Gastroesophageal sphincter (tissue), 4 donors: ENCODE results near the gene DGKI. TPM values are rescaled to one million over a fixed set of nuclear protein-coding genes. Genes with fewer than 3 reads are reported as not detected.
A peak's percentile ranks its signal among the peaks of the same experiment; 100 is the strongest.

Experiments
- ATAC-seq: fragments of 150-250 bp; one replicate; pipeline ENCODE4 v1.9.1; 2016; ENCODE audit warnings: mild to moderate bottlenecking, moderate library complexity
- H3K27ac ChIP-seq, 4 donors: fragments of 200-600 bp; sonication (generic) in 3 of 4; 1 replicate in 3 of 4; 2 replicates in 1 of 4; pipeline ENCODE4 v1.5.1; 2016 to 2019
- H3K27me3 ChIP-seq: fragments of 200-600 bp; sonication (generic); one replicate; pipeline ENCODE4 v1.5.1; 2019
- H3K36me3 ChIP-seq, 2 donors: fragments of 200-600 bp; sonication (generic); one replicate each; pipeline ENCODE4 v1.5.1; 2019; ENCODE audit warnings: control low read depth in 1 of 2
- H3K4me1 ChIP-seq, 3 donors: fragments of 200-600 bp; sonication (generic); 1 replicate in 2 of 3; 2 replicates in 1 of 3; pipeline ENCODE4 v1.5.1; 2016 to 2019; ENCODE audit warnings: control low read depth in 2 of 3
- H3K4me3 ChIP-seq, 2 donors: fragments of 200-600 bp; sonication (generic); one replicate each; pipeline ENCODE4 v1.5.1; 2019; ENCODE audit warnings: mild to moderate bottlenecking in 1 of 2, moderate library complexity in 1 of 2
- H3K9me3 ChIP-seq, 3 donors: fragments of 200-600 bp; sonication (generic); one replicate each; pipeline ENCODE4 v1.5.1; 2017 to 2019; ENCODE audit warnings: control low read depth in 2 of 3
- CTCF ChIP-seq, 4 experiments: fragments of 200-600 bp in 2 of 4; fragments of 450-650 bp in 2 of 4; sonication (generic) in 1 of 4; IDR thresholded peaks; one replicate each; pipeline ENCODE4 v1.5.1; 2017 to 2019; ENCODE audit warnings: antibody characterized with exemption in 4 of 4, mild to moderate bottlenecking in 2 of 4, moderate library complexity in 2 of 4
- EP300 ChIP-seq: sonication (generic); formaldehyde crosslinking; IDR thresholded peaks from one replicate; pipeline ENCODE4 v1.6.1; 2017; ENCODE audit warnings: antibody characterized with exemption, mild to moderate bottlenecking
- POLR2A ChIP-seq, 2 donors: fragments of 450-650 bp; IDR thresholded peaks; one replicate each; pipeline ENCODE4 v1.6.1; 2017; ENCODE audit warnings: antibody characterized with exemption in 2 of 2, mild to moderate bottlenecking in 2 of 2, moderate library complexity in 1 of 2
- POLR2AphosphoS5 ChIP-seq: sonication (generic); formaldehyde crosslinking; IDR thresholded peaks from one replicate; pipeline ENCODE4 v1.6.1; 2017; ENCODE audit warnings: antibody characterized with exemption
- WGBS, 2 donors: methylation state at CpG; one replicate each; pipeline ENCODE4 v1.1.5; 2018; ENCODE audit warnings: low coverage in 1 of 2; 5-methylcytosine and 5-hydroxymethylcytosine counted together
- total RNA-seq, 4 donors: library from RNA; depleted of rRNA; stranded (reverse); fragments of >200 nt; gene quantifications; one replicate each; pipeline ENCODE4 v1.1.0, GENCODE V29; 2016

The DGKI gene
- total RNA-seq, 4 donors from 2014 or later, result 0.27 to 4.8 (median 3.2) TPM

DNA sequence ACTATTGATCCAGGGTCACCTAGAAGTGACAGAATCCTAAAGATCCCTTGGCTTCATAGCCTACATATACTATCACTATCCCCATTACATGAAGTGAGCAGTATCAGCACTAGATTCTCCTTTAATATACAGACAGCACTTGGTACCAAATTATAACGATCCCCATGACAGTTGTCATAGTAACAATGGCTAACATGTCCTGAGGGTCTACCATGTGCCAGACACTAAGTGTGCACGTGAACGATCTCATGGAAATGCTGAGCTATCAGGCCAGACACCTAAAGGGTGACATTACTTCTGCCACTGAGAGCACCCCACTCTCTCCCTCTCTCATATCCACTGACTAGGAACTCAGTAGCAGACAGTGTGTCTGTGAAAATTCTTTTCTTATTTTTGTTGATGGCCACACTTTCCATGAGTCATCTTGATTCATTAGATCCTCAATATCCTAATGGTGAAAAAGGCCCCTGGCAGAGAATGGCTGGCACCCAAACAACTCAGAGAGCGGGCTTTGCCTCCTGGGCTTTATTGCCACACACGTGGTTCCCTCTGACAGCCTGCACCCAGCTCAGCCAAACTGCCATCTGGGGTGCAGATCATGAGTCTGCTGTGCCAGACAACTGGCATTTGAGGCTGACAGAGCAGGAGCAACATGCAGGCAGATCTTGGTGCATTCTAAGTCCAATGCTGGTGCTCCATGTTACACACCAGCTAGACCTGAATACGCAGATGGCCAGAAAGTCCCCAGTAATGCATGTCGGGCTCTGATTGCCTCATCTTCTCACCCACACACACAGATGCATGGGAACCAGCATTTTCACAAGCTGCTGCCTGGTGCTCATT, 176.3 kb downstream of the DGKI start:
- Histone ChIP-seq H3K4me3 (no peak overlapping the region), H3K27me3 (no peaks in the 10 kb centered on the region), H3K36me3 (no peaks in the 10 kb centered on the region), H3K4me1 (no peaks in the 10 kb centered on the region), H3K27ac (no peak overlapping the region), H3K9me3 (no peaks in the 10 kb centered on the region)
- 71 to 77% methylated on average over 5 to 6 of the region's 7 CpGs for WGBS, 2 donors
- TF ChIP-seq EP300, result no peak
- TF ChIP-seq CTCF (IDR thresholded peaks at IDR 0.05), result no peak
- TF ChIP-seq POLR2A (IDR thresholded peaks at IDR 0.05), result no peak
- no peak for TF ChIP-seq POLR2AphosphoS5
- ATAC-seq, result no peak

DNA sequence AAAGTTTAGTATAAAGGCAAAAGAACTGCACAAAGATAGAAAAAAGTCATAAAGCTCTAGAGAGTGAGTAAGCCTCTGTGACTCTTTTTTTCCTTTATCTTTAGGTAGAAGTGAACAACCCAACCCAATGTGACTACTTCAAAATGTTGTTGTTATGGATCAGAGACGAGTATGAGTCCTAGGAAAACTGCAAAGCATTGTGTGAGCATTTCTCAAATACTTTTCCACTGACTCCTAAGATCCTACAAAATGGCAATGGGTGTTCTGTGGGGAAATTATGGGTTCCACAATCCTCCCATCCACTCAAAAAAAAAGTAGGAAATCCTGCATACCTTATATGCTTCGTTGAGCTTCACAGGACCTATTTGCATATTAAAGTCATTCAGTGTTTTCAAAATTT, 177.1 kb downstream of the DGKI start:
- Histone ChIP-seq H3K27ac (no peak overlapping the region), H3K4me1 (no peaks in the 10 kb centered on the region), H3K9me3 (no peaks in the 10 kb centered on the region), H3K27me3 (no peaks in the 10 kb centered on the region), H3K36me3 (no peaks in the 10 kb centered on the region), H3K4me3 (no peak overlapping the region)
- 50% methylated on average over 2 of the region's 2 CpGs for WGBS, 2 donors
- no peak for ATAC-seq
- no peak for TF ChIP-seq EP300
- TF ChIP-seq CTCF (IDR thresholded peaks at IDR 0.05), result no peak
- no peak for TF ChIP-seq POLR2A (IDR thresholded peaks at IDR 0.05)
- no peak for TF ChIP-seq POLR2AphosphoS5

DNA sequence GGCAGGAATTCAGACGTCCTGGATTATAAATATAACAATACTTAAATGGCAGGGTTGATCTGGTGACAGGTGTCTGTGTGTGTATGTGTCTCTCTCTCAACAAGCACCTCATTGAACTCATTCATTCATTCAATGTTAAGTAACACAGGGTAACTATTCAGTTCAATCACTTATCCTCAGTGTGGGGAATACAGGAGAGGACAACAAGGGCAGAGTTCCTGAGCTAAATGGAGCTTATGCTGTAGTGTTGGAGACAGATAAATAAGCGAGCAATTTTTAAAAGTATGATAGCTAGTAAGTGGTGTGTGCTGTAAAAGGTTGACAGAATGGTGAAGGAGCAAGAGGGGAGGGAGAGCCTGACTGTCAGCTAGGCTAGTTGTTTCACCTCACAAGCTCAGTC, 178.4 kb downstream of the DGKI start:
- no peak for ATAC-seq
- Histone ChIP-seq H3K4me1 (no peaks in the 10 kb centered on the region), H3K4me3 (no peak overlapping the region), H3K9me3 (no peaks in the 10 kb centered on the region), H3K36me3 (no peaks in the 10 kb centered on the region), H3K27ac (no peak overlapping the region), H3K27me3 (no peaks in the 10 kb centered on the region)
- 31 to 37% methylated on average over 2 of the region's 2 CpGs for WGBS, 2 donors
- TF ChIP-seq POLR2A (IDR thresholded peaks at IDR 0.05), result no peak
- no peak for TF ChIP-seq POLR2AphosphoS5
- TF ChIP-seq CTCF (IDR thresholded peaks at IDR 0.05), result no peak
- no peak for TF ChIP-seq EP300

DNA sequence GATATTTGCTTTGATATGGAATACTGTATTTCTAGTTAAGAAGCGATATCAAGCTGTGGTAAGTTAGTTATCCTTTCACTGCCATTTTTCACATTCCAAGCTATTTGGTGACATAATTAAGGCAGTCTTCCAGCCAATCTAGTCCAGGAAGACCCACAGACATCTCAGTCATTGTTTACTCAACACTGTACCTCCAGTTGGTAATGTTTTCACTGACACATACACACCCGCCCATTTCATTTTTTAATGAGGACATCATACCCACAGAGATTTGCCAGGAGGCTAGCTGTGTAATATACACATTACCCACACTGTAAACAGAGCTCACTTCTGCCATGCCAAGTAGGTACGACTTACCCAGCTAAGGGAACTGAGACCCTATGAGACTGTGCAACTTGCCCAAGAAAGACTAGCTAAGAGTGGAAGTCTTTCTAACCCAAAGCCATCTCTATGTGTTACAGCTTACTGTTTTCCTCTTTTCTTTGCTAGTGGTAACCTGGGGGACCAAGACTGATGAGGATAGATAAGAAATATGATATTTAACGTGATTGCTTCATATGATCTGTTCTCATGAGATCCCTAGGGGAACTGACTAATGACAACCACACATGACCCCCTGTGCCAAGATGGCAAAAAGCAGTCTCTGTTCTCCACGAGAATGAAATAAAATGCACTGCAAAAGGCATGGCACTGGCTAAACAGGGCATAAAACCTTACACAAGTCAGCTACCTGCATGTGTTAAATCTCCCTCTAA, 179.0 kb downstream of the DGKI start:
- Histone ChIP-seq H3K4me3 (no peak overlapping the region), H3K27ac (no peak overlapping the region), H3K4me1 (no peaks in the 10 kb centered on the region), H3K27me3 (no peaks in the 10 kb centered on the region), H3K36me3 (no peaks in the 10 kb centered on the region), H3K9me3 (no peaks in the 10 kb centered on the region)
- peak; percentile 25 for ATAC-seq
- TF ChIP-seq EP300, result no peak
- TF ChIP-seq POLR2A (IDR thresholded peaks at IDR 0.05), result no peak
- no peak for TF ChIP-seq POLR2AphosphoS5
- TF ChIP-seq CTCF (IDR thresholded peaks at IDR 0.05), result no peak
- WGBS, 2 donors, result 42 to 51% methylated on average over 5 of the region's 5 CpGs
